ENCODE results near the gene NTHL1.
A peak's percentile ranks its signal among the peaks of the same experiment; 100 is the strongest.

The NTHL1 gene

GRCh38 chr16:2057438-2057837, 9.8 kb upstream of the NTHL1 start:
- TF ChIP-seq EGR1 (IDR thresholded peaks at IDR 0.05): no peak
- no peak for TF ChIP-seq REST (IDR thresholded peaks at IDR 0.05; ENCODE audit: low read depth)
- TF ChIP-seq TCF12 (IDR thresholded peaks at IDR 0.05; ENCODE audit: low read depth): no peak
- TF ChIP-seq ZBTB7A (IDR thresholded peaks at IDR 0.05; ENCODE audit: low read depth): 0 out of 2 replicates have a peak, but pooled peaks have one; percentile 16
- TF ChIP-seq TAF1 (IDR thresholded peaks at IDR 0.05; ENCODE audit: low read depth): no peak
- no peak for TF ChIP-seq CREB1 (IDR thresholded peaks at IDR 0.05; ENCODE audit: low read depth)

GRCh38 chr16:2056681-2057407, 9.2 kb upstream of the NTHL1 start:
- TF ChIP-seq MAX (IDR thresholded peaks at IDR 0.05) (peak; percentile 97), REST (IDR thresholded peaks at IDR 0.05; ENCODE audit: low read depth) (no peak), YY1 (IDR thresholded peaks at IDR 0.05; ENCODE audit: low read depth) (peak; percentile 70; the same call in 1 of the 2 replicates), TAF1 (IDR thresholded peaks at IDR 0.05; ENCODE audit: low read depth) (no peak), USF1 (IDR thresholded peaks at IDR 0.05) (no peak), RAD21 (IDR thresholded peaks at IDR 0.05; ENCODE audit: low read depth) (no peak; the same call in 1 of the 2 replicates), CEBPB (IDR thresholded peaks at IDR 0.05) (no peak), ZBTB7A (IDR thresholded peaks at IDR 0.05; ENCODE audit: low read depth) (peak; percentile 15; the same call in 1 of the 2 replicates), EGR1 (IDR thresholded peaks at IDR 0.05) (no peak), NFIC (IDR thresholded peaks at IDR 0.05) (peak; percentile 85), FOXM1 (IDR thresholded peaks at IDR 0.05; ENCODE audit: borderline replicate concordance, low read depth) (no peak), TCF12 (IDR thresholded peaks at IDR 0.05; ENCODE audit: low read depth) (peak; percentile 86), TEAD4 (IDR thresholded peaks at IDR 0.05) (peak; percentile 58; the same call in 1 of the 2 replicates), EP300 (IDR thresholded peaks at IDR 0.05; ENCODE audit: borderline replicate concordance) (peak; percentile 53; the same call in 1 of the 2 replicates)

- TF ChIP-seq RAD21 (IDR thresholded peaks at IDR 0.05; ENCODE audit: low read depth): peak; percentile 38; the same call in 1 of the 2 replicates
- TF ChIP-seq USF1 (IDR thresholded peaks at IDR 0.05): no peak
- TF ChIP-seq CREB1 (IDR thresholded peaks at IDR 0.05; ENCODE audit: low read depth): no peak
- no peak for TF ChIP-seq EP300 (IDR thresholded peaks at IDR 0.05; ENCODE audit: borderline replicate concordance)
- TF ChIP-seq TAF1 (IDR thresholded peaks at IDR 0.05; ENCODE audit: low read depth): no peak
- no peak for TF ChIP-seq MAX (IDR thresholded peaks at IDR 0.05)
- no peak for TF ChIP-seq ZBTB7A (IDR thresholded peaks at IDR 0.05; ENCODE audit: low read depth)
- no peak for TF ChIP-seq EGR1 (IDR thresholded peaks at IDR 0.05)
- TF ChIP-seq CEBPB (IDR thresholded peaks at IDR 0.05): no peak
Observed at GRCh38 chr16:2056077-2056476, 8.4 kb upstream of the NTHL1 start.

GRCh38 chr16:2054543-2055245, 7.1 kb upstream of the NTHL1 start:
- no peak for TF ChIP-seq TEAD4 (IDR thresholded peaks at IDR 0.05)
- no peak for TF ChIP-seq EP300 (IDR thresholded peaks at IDR 0.05; ENCODE audit: borderline replicate concordance)
- no peak for TF ChIP-seq CEBPB (IDR thresholded peaks at IDR 0.05)
- TF ChIP-seq NFIC (IDR thresholded peaks at IDR 0.05): peak; percentile 71
- no peak for TF ChIP-seq CREB1 (IDR thresholded peaks at IDR 0.05; ENCODE audit: low read depth)
- no peak for TF ChIP-seq FOXM1 (IDR thresholded peaks at IDR 0.05; ENCODE audit: borderline replicate concordance, low read depth)
- peak; percentile 31; the same call in 1 of the 2 replicates for TF ChIP-seq TCF12 (IDR thresholded peaks at IDR 0.05; ENCODE audit: low read depth)
- TF ChIP-seq MAX (IDR thresholded peaks at IDR 0.05): peak; percentile 32; the same call in 1 of the 2 replicates
- no peak for TF ChIP-seq EGR1 (IDR thresholded peaks at IDR 0.05)
- TF ChIP-seq YY1 (IDR thresholded peaks at IDR 0.05; ENCODE audit: low read depth): no peak
- TF ChIP-seq TAF1 (IDR thresholded peaks at IDR 0.05; ENCODE audit: low read depth): no peak
- no peak for TF ChIP-seq ZBTB7A (IDR thresholded peaks at IDR 0.05; ENCODE audit: low read depth)
- no peak for TF ChIP-seq RAD21 (IDR thresholded peaks at IDR 0.05; ENCODE audit: low read depth)
- TF ChIP-seq USF1 (IDR thresholded peaks at IDR 0.05): no peak
- TF ChIP-seq REST (IDR thresholded peaks at IDR 0.05; ENCODE audit: low read depth): no peak

Measured in Ishikawa (cell line).